Measurements from ENCODE around the gene PRDM16. TPM values are rescaled to one million over a fixed set of nuclear protein-coding genes. Genes with fewer than 3 reads are reported as not detected.

Gene PRDM16
- polyA plus RNA-seq, 2 of the 4 experiments (the other 2 are of a cell fraction), result 0.03 to 0.35 TPM

- Histone ChIP-seq H3K9me3 (no peaks in the 10 kb centered on the region), H3K4me3 (no peak overlapping the region), H3K4me1 (no peaks in the 10 kb centered on the region), H3K4me2 (no peak overlapping the region), H3K27ac (no peak overlapping the region)
- DNase-seq (ENCODE audit: low read depth in 1 of 2, low spot score in 1 of 2), result no peak
- no peak for FAIRE-seq
- no peak for ATAC-seq
- 69% methylated on average over 17 of the region's 17 CpGs for WGBS (ENCODE audit: missing lambda C conversion rate)
- POLR2A ChIA-PET, result no interaction called here
- TF ChIP-seq RARB (CRISPR knock-in tag; IDR thresholded peaks at IDR 0.05) (no peak), KDM5A (IDR thresholded peaks at IDR 0.05) (no peak), RCOR1 (IDR thresholded peaks at IDR 0.05; ENCODE audit: low read depth, low read length) (no peak), SMC3 (IDR thresholded peaks at IDR 0.05) (no peak), FOSB (CRISPR knock-in tag; IDR thresholded peaks at IDR 0.05) (no peak), BHLHE40 (IDR thresholded peaks at IDR 0.05; ENCODE audit: low read depth, low read length) (no peak), ZSCAN20 (CRISPR knock-in tag; IDR thresholded peaks at IDR 0.05) (no peak), BCL3 (IDR thresholded peaks at IDR 0.05) (no peak), RAD21 (conservative IDR thresholded peaks at IDR 0.05 in 1 of 2, IDR thresholded peaks at IDR 0.05 in 1 of 2) (no peak), ESRRA (IDR thresholded peaks at IDR 0.05; ENCODE audit: borderline replicate concordance, low read length) (no peak), CTCF (IDR thresholded peaks at IDR 0.05) (no peak), PBX3 (IDR thresholded peaks at IDR 0.05) (no peak)
- CTCF ChIA-PET, result no interaction called here
Observed at GRCh38 chr1:3120140-3120539, 51.1 kb downstream of the PRDM16 start.

- no peak for DNase-seq (ENCODE audit: low read depth in 1 of 2, low spot score in 1 of 2)
- POLR2A ChIA-PET, result no interaction called here
- H3K27ac ChIP-seq, result no peak overlapping the region
- H3K9me3 ChIP-seq, result no peaks in the 10 kb centered on the region
- no peak overlapping the region for H3K4me2 ChIP-seq
- 71% methylated on average over 11 of the region's 14 CpGs for WGBS (ENCODE audit: missing lambda C conversion rate)
- no peaks in the 10 kb centered on the region for H3K4me1 ChIP-seq
- H3K4me3 ChIP-seq, result no peak overlapping the region
- FAIRE-seq, result no peak
- CTCF ChIA-PET, result no interaction called here
- no peak for ATAC-seq
- TF ChIP-seq CEBPB (IDR thresholded peaks at IDR 0.05) (no peak), RFX5 (IDR thresholded peaks at IDR 0.05) (no peak), TFCP2L1 (CRISPR knock-in tag; IDR thresholded peaks at IDR 0.05) (no peak), MYC (IDR thresholded peaks at IDR 0.05; ENCODE audit: borderline replicate concordance, low read length) (no peak), RNF2 (IDR thresholded peaks at IDR 0.05; ENCODE audit: borderline replicate concordance, low read depth) (no peak), CTCF (IDR thresholded peaks at IDR 0.05) (no peak), MAFK (IDR thresholded peaks at IDR 0.05; ENCODE audit: partially characterized antibody) (no peak), POLR2AphosphoS2 (conservative IDR thresholded peaks at IDR 0.05; ENCODE audit: low read length) (no peak), HEYL (CRISPR knock-in tag; IDR thresholded peaks at IDR 0.05) (no peak), NPAS2 (CRISPR knock-in tag; IDR thresholded peaks at IDR 0.05; ENCODE audit: borderline replicate concordance) (no peak), ESRRA (IDR thresholded peaks at IDR 0.05; ENCODE audit: borderline replicate concordance, low read length) (no peak), HMGXB4 (CRISPR knock-in tag; IDR thresholded peaks at IDR 0.05; ENCODE audit: borderline replicate concordance) (no peak), RCOR1 (IDR thresholded peaks at IDR 0.05; ENCODE audit: low read depth, low read length) (no peak), CBX2 (IDR thresholded peaks at IDR 0.05; ENCODE audit: borderline replicate concordance, low read depth) (no peak), SMC3 (IDR thresholded peaks at IDR 0.05) (no peak)
Observed at GRCh38 chr1:3120994-3121393, 52.0 kb downstream of the PRDM16 start.

All from A549 (cell line).